Glutamatergic neuron (in vitro differentiated cells): ENCODE measurements around the gene SCYGR2. TPM values are rescaled to one million over a fixed set of nuclear protein-coding genes. Genes with fewer than 3 reads are reported as not detected.

Experiments used
- DNase-seq: peaks from one replicate; pipeline ENCODE4 v3.0.0; 2022
- H3K27ac Mint-ChIP-seq: one replicate; pipeline ENCODE4 v1.8.0; 2020; ENCODE audit warnings: mild to moderate bottlenecking, mixed read lengths, inconsistent platforms; ENCODE audit not compliant: unreplicated experiment
- H3K27me3 Mint-ChIP-seq: one replicate; pipeline ENCODE4 v1.8.0; 2020; ENCODE audit warnings: mild to moderate bottlenecking, moderate library complexity, mixed read lengths, inconsistent platforms; ENCODE audit not compliant: unreplicated experiment
- H3K36me3 Mint-ChIP-seq: one replicate; pipeline ENCODE4 v1.8.0; 2020; ENCODE audit warnings: mild to moderate bottlenecking, mixed read lengths, inconsistent platforms; ENCODE audit not compliant: unreplicated experiment
- H3K4me1 Mint-ChIP-seq: one replicate; pipeline ENCODE4 v1.8.0; 2020; ENCODE audit warnings: mild to moderate bottlenecking, low read depth, mixed read lengths, inconsistent platforms; ENCODE audit not compliant: unreplicated experiment
- H3K4me3 Mint-ChIP-seq: one replicate; pipeline ENCODE4 v1.8.0; 2020; ENCODE audit warnings: mild to moderate bottlenecking, mixed read lengths, inconsistent platforms; ENCODE audit not compliant: unreplicated experiment
- H3K9me3 Mint-ChIP-seq: one replicate; pipeline ENCODE4 v1.8.0; 2020; ENCODE audit warnings: mild to moderate bottlenecking, moderate library complexity, mixed read lengths, inconsistent platforms; ENCODE audit not compliant: unreplicated experiment
- CTCF ChIP-seq: fragments of 200-600 bp; sonication (generic); IDR thresholded peaks from one replicate; pipeline ENCODE4 v1.5.0; 2021; ENCODE audit not compliant: partially characterized antibody, unreplicated experiment
- total RNA-seq: library from RNA; stranded (reverse); fragmentation: NEBNext Ultra II Directional; extraction: Animal tissue kit (Norgen Biotek cat#: 25700); gene quantifications from one replicate; pipeline ENCODE4 v1.2.1, GENCODE V29; 2021; ENCODE audit not compliant: unreplicated experiment

SCYGR2 gene
- total RNA-seq, 1 donor from 2014 or later: not detected

GRCh38 chr2:227614740-227615139 is 16.0 kb downstream of the SCYGR2 start, which contains the start of gene SCYGR3:
Gene SCYGR3 (minus strand): TSS chr2:227614840. CDS start chr2:227614840, 0 bp downstream.
- no peaks in the 10 kb centered on the region for H3K36me3 Mint-ChIP-seq
- H3K4me1 Mint-ChIP-seq: peaks cover 13% of the 10 kb centered on the region
- H3K27ac Mint-ChIP-seq: no peak within 1 kb of the TSS
- TF ChIP-seq CTCF: no peak
- H3K9me3 Mint-ChIP-seq: peaks cover 2% of the 10 kb centered on the region
- no peak for DNase-seq
- no peak within 1 kb of the TSS for H3K4me3 Mint-ChIP-seq
- H3K27me3 Mint-ChIP-seq: peaks cover 6% of the 10 kb centered on the region

- no peak for TF ChIP-seq CTCF
- no peak overlapping the region for H3K4me3 Mint-ChIP-seq
- peaks cover 2% of the 10 kb centered on the region for H3K9me3 Mint-ChIP-seq
- no peak overlapping the region for H3K27ac Mint-ChIP-seq
- peaks cover 6% of the 10 kb centered on the region for H3K27me3 Mint-ChIP-seq
- no peaks in the 10 kb centered on the region for H3K36me3 Mint-ChIP-seq
- DNase-seq: no peak
- H3K4me1 Mint-ChIP-seq: peaks cover 13% of the 10 kb centered on the region
Observed at GRCh38 chr2:227615181-227615580, 16.5 kb downstream of the SCYGR2 start.

- TF ChIP-seq CTCF: no peak
- no peak overlapping the region for H3K27ac Mint-ChIP-seq
- H3K4me3 Mint-ChIP-seq: no peak overlapping the region
- H3K4me1 Mint-ChIP-seq: peaks cover 13% of the 10 kb centered on the region
- H3K27me3 Mint-ChIP-seq: peaks cover 6% of the 10 kb centered on the region
- DNase-seq: no peak
- H3K36me3 Mint-ChIP-seq: no peaks in the 10 kb centered on the region
- peaks cover 2% of the 10 kb centered on the region for H3K9me3 Mint-ChIP-seq
Observed at GRCh38 chr2:227615906-227616305, 17.2 kb downstream of the SCYGR2 start.

- DNase-seq: no peak
- Mint-ChIP-seq H3K4me1 (peaks cover 13% of the 10 kb centered on the region), H3K4me3 (no peak overlapping the region), H3K27ac (no peak overlapping the region), H3K9me3 (peaks cover 2% of the 10 kb centered on the region), H3K27me3 (peaks cover 6% of the 10 kb centered on the region), H3K36me3 (no peaks in the 10 kb centered on the region)
- TF ChIP-seq CTCF: no peak
Observed at GRCh38 chr2:227616631-227617030, 17.9 kb downstream of the SCYGR2 start.

GRCh38 chr2:227617316-227618230 is 18.9 kb downstream of the SCYGR2 start, which contains the start of gene SCYGR4:
Gene SCYGR4 (plus strand): TSS chr2:227617498. CDS start chr2:227617498, 0 bp downstream.
- no peak within 1 kb of the TSS for H3K4me3 Mint-ChIP-seq
- H3K4me1 Mint-ChIP-seq: peaks cover 13% of the 10 kb centered on the region
- no peak for TF ChIP-seq CTCF
- peaks cover 6% of the 10 kb centered on the region for H3K27me3 Mint-ChIP-seq
- no peak within 1 kb of the TSS for H3K27ac Mint-ChIP-seq
- no peak for DNase-seq
- peaks cover 2% of the 10 kb centered on the region for H3K9me3 Mint-ChIP-seq
- H3K36me3 Mint-ChIP-seq: no peaks in the 10 kb centered on the region
